GM12878 (cell line): ENCODE results near the gene GNAZ. TPM values are rescaled to one million over a fixed set of nuclear protein-coding genes. Genes with fewer than 3 reads are reported as not detected.

Source experiments
- ATAC-seq: fragments of 200-7000 bp; cut with Tn5 transposase; 3 replicates; pipeline ENCODE4 v1.9.1; 2020; ENCODE audit warnings: mild to moderate bottlenecking, moderate library complexity
- BruUV-seq: library from RNA; stranded (reverse); fragments of 400-500 nt; replicated peaks from 2 replicates; lab custom pipeline; 2021; lab: Mats Ljungman, UMichigan
- CTCF ChIA-PET: fragments of 300-600 bp; sonication (Branson Sonifier 250); formaldehyde crosslinking; extraction: SDS; loops from one replicate; lab custom pipeline; 2021; ENCODE audit warnings: inconsistent platforms; lab: Yijun Ruan, JAX
- POLR2A ChIA-PET: fragments of 350-600 bp; formaldehyde crosslinking; extraction: SDS; loops from one replicate; lab custom pipeline; 2021; ENCODE audit warnings: inconsistent platforms; lab: Charles Lee
- RAD21 ChIA-PET: fragments of 300-600 bp; sonication (Branson Sonifier 250); formaldehyde crosslinking; loops from one replicate; lab custom pipeline; 2023; ENCODE audit warnings: antibody characterized with exemption; ENCODE audit not compliant: unreplicated experiment; lab: Charles Lee
- SMC1A ChIA-PET: fragments of 300-600 bp; sonication (Branson Sonifier 250); formaldehyde crosslinking; loops from one replicate; lab custom pipeline; 2023; ENCODE audit not compliant: unreplicated experiment, uncharacterized antibody; lab: Charles Lee
- DNase-seq: peaks from one replicate; pipeline ENCODE4 v3.0.0-alpha.2; 2011; ENCODE audit warnings: low read depth, low spot score
- FAIRE-seq: peaks from 3 replicates; lab custom pipeline; 2011; peaks lifted over from hg19 to GRCh38; lab: Jason Lieb, UNC
- H2AFZ ChIP-seq: 2 replicates; pipeline ENCODE4 v1.6.0; 2011; ENCODE audit warnings: low read depth, low read length, control low read depth; ENCODE audit not compliant: control insufficient read depth
- H3K27ac ChIP-seq: 2 replicates; pipeline ENCODE4 v1.5.1; 2011; ENCODE audit warnings: control low read depth; ENCODE audit not compliant: control insufficient read depth, insufficient read depth
- H3K27me3 ChIP-seq, 2 experiments: replicated peaks in 1 of 2; 2 replicates each; pipeline versions ENCODE4 v1.6.0 to v1.6.1; 2011; ENCODE audit warnings: low read length in 1 of 2; ENCODE audit not compliant: control insufficient read depth in 2 of 2, insufficient read depth in 2 of 2
- H3K36me3 ChIP-seq, 2 experiments: 2 replicates each; pipeline ENCODE4 v1.5.1; 2011; ENCODE audit warnings: low read length in 1 of 2; ENCODE audit not compliant: control insufficient read depth in 2 of 2, insufficient read depth in 2 of 2
- H3K4me1 ChIP-seq: 2 replicates; pipeline ENCODE4 v1.6.1; 2011; ENCODE audit warnings: mild to moderate bottlenecking, low read length, moderate library complexity, mixed read lengths; ENCODE audit not compliant: control insufficient read depth, insufficient read depth
- H3K4me2 ChIP-seq: 2 replicates; pipeline ENCODE4 v1.6.0; 2011; ENCODE audit warnings: control low read depth; ENCODE audit not compliant: control insufficient read depth, insufficient read depth
- H3K4me3 ChIP-seq: fragments of 200-600 bp; sonication (generic); 2 replicates; pipeline ENCODE4 v1.5.1; 2016
- H3K79me2 ChIP-seq: 2 replicates; pipeline ENCODE4 v1.6.0; 2011; ENCODE audit warnings: low read length; ENCODE audit not compliant: control insufficient read depth, insufficient read depth
- H3K9ac ChIP-seq: 2 replicates; pipeline ENCODE4 v1.8.0; 2011; ENCODE audit warnings: low read length, control low read depth, mixed read lengths; ENCODE audit not compliant: control insufficient read depth, insufficient read depth
- H3K9me3 ChIP-seq: replicated peaks from 3 replicates; pipeline ENCODE4 v1.5.1; 2011; ENCODE audit warnings: mild to moderate bottlenecking, low read length; ENCODE audit not compliant: control insufficient read depth, insufficient read depth
- H4K20me1 ChIP-seq: 2 replicates; pipeline ENCODE4 v1.6.0; 2011; ENCODE audit not compliant: control insufficient read depth, insufficient read depth
- ATF2 ChIP-seq: IDR thresholded peaks from 2 replicates; pipeline ENCODE4 v1.6.1; 2012; ENCODE audit warnings: low read length, inconsistent platforms
- BMI1 ChIP-seq: fragments of 450-650 bp; IDR thresholded peaks from 2 replicates; pipeline ENCODE4 v1.6.1; 2016; ENCODE audit warnings: mild to moderate bottlenecking, moderate library complexity, borderline replicate concordance
- IKZF1 ChIP-seq: fragments of 450-650 bp; conservative IDR thresholded peaks from 2 replicates; pipeline ENCODE4 v1.6.1; 2017; ENCODE audit warnings: antibody characterized with exemption, mild to moderate bottlenecking
- IRF5 ChIP-seq: fragments of 450-650 bp; IDR thresholded peaks from 2 replicates; pipeline ENCODE4 v1.6.1; 2017; ENCODE audit warnings: borderline replicate concordance
- MAX ChIP-seq: IDR thresholded peaks from 2 replicates; pipeline ENCODE4 v1.6.1; 2012; ENCODE audit warnings: low read depth, low read length, improper control_type of control experiment
- PAX8 ChIP-seq: fragments of 450-650 bp; IDR thresholded peaks from 2 replicates; pipeline ENCODE4 v1.6.1; 2017; ENCODE audit warnings: mild to moderate bottlenecking, moderate library complexity
- PKNOX1 ChIP-seq: fragments of 450-650 bp; IDR thresholded peaks from 2 replicates; pipeline ENCODE4 v1.6.1; 2016; ENCODE audit warnings: mild to moderate bottlenecking
- STAT1 ChIP-seq: fragments of 450-650 bp; conservative IDR thresholded peaks from 2 replicates; pipeline ENCODE4 v1.6.1; 2014; ENCODE audit warnings: antibody characterized with exemption, mild to moderate bottlenecking
- TBL1XR1 ChIP-seq: IDR thresholded peaks from 2 replicates; pipeline ENCODE4 v1.6.1; 2012; ENCODE audit warnings: low read depth, low read length, improper control_type of control experiment
- ZBTB4 ChIP-seq: fragments of 450-650 bp; formaldehyde crosslinking; IDR thresholded peaks from 2 replicates; pipeline ENCODE4 v1.4.0; 2022; ENCODE audit warnings: mild to moderate bottlenecking, moderate library complexity
- ZNF592 ChIP-seq: fragments of 450-650 bp; IDR thresholded peaks from 2 replicates; pipeline ENCODE4 v1.6.1; 2017; ENCODE audit warnings: mild to moderate bottlenecking, moderate library complexity
- WGBS: methylation state at CpG from one replicate; pipeline ENCODE4 v1.1.6; 2016; ENCODE audit warnings: low lambda C conversion rate; ENCODE audit not compliant: insufficient replicate concordance, insufficient coverage; ENCODE audit errors: missing lambda C conversion rate; 5-methylcytosine and 5-hydroxymethylcytosine counted together
- in situ Hi-C: fragments of 300-500 bp; cut with MboI; formaldehyde crosslinking; loops from 9 replicates; pipeline ENCODE4 v1.14.3; 2018; ENCODE audit warnings: mixed read lengths
- intact Hi-C: fragments of 100-400 bp; cut with micrococcal nuclease; formaldehyde crosslinking; loops from one replicate; pipeline ENCODE4 v1.14.2; 2022; ENCODE audit not compliant: unreplicated experiment
- polyA plus RNA-seq, 11 experiments: library from polyadenylated mRNA; depleted of rRNA in 4 of 11; unstranded in 6 of 11; stranded (reverse) in 5 of 11; fragments of >200 nt; fragmentation: Nextera tagmentation in 4 of 11; fragmentation: Illumina TruSeq in 1 of 11; extraction: Ambion mirVana in 4 of 11; extraction: Trizol in 1 of 11; gene quantifications; 1 replicate in 1 of 11; 2 replicates in 10 of 11; pipeline versions ENCODE4 v1.2.1 to v1.2.3, GENCODE V29; 2011 to 2016; ENCODE audit warnings: inconsistent platforms in 2 of 11, missing spikeins in 2 of 11, low read depth in 1 of 11
- total RNA-seq, 4 experiments: library from RNA; depleted of rRNA in 3 of 4; stranded (reverse); fragments of >200 nt in 3 of 4; fragmentation: Illumina TruSeq in 1 of 4; extraction: Trizol in 1 of 4; gene quantifications; 2 replicates each; pipeline versions ENCODE4 v1.2.1 to v1.2.3, GENCODE V29; 2013 to 2021

The GNAZ gene
- total and polyA plus RNA-seq, 10 of the 15 experiments (the other 5 are each of a cell fraction or from before 2014, with no cell fraction given), result 0.09 to 1.0 (median 0.44) TPM; not detected in 1

- SMC1A ChIA-PET, result no interaction called here
- Histone ChIP-seq H3K4me3 (no peak overlapping the region), H3K9ac (no peak overlapping the region), H3K4me1 (no peaks in the 10 kb centered on the region), H3K36me3 (no peaks in the 10 kb centered on the region), H3K27me3 (no peaks in the 10 kb centered on the region), H4K20me1 (no peaks in the 10 kb centered on the region), H2AFZ (no peak overlapping the region), H3K79me2 (no peaks in the 10 kb centered on the region), H3K9me3 (peaks cover 1% of the 10 kb centered on the region; the same call in 2 of the 3 replicates), H3K27ac (no peak overlapping the region), H3K4me2 (no peak overlapping the region)
- WGBS, result 40% methylated on average over 9 of the region's 9 CpGs
- CTCF ChIA-PET, result no interaction called here
- POLR2A ChIA-PET, result no interaction called here
- ATAC-seq (no peak; the same call in 2 of the 3 replicates), DNase-seq (no peak), FAIRE-seq (no peak)
- RAD21 ChIA-PET, result no interaction called here
- no TSS peak for BruUV-seq
- in situ Hi-C loops, result no loop called here
- intact Hi-C loops, result no loop called here
- TF ChIP-seq STAT1, result no peak
- no peak for TF ChIP-seq PKNOX1
- TF ChIP-seq IKZF1, result no peak
- no peak for TF ChIP-seq ZBTB4 (CRISPR knock-in tag)
- TF ChIP-seq ZNF592, result no peak
- TF ChIP-seq MAX, result no peak
- no peak for TF ChIP-seq ATF2
- no peak for TF ChIP-seq TBL1XR1
- no peak for TF ChIP-seq BMI1
- TF ChIP-seq PAX8, result no peak
- no peak for TF ChIP-seq IRF5
Observed at GRCh38 chr22:23060612-23061400, 9.5 kb upstream of the GNAZ start.
